Activated naive CD4-positive, alpha-beta T cell (primary cell): ENCODE results near the gene BIN1.

Experiments used
- DNase-seq, 4 experiments: peaks; one replicate each; lab custom pipeline; 2025; lab: John Stamatoyannopoulos, UW

Gene BIN1

DNA sequence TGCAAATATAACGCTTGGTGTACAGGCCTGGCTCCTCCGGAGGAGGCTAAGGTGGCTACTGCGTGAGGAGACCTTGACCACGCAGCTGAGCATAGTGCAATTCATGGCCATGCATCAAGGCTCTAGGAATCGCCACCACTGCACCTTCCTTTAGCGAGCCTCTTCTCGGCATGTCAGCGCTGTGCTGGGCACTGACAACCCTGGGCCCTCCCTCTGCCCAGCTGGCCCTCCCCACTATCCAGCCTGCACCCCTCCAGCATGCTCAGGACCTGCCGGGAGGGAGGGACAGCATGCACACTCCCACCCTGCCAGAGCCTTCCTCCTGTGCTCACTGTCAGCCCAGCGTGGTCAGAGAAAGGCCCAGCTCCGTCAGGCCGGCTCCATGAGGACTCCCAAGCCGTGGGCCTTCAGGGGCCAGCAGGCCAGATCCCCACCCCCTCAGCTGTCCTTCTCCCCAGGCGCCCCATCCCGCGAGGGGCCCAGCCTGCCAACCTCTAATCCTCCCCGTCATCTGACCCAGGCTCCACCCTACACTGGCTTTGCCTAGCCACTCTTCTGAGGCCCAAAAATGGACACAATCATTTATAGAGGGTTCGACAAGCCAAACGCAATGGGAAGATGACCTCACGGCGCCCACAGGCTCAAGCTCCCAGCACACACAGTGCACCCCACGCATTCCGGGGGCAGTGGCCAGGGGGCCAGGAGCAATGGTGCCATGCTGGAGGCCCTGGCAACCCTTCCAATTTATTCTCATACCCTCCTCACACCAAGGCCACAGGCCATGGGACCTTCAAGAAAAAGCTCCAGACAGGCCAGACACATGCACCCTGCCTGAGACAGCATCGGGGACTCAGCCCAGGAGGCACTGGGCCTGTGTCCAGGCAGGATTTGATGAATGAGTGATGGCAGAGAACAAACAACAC is 3.5 kb downstream of the BIN1 start:
- no peak for DNase-seq

DNA sequence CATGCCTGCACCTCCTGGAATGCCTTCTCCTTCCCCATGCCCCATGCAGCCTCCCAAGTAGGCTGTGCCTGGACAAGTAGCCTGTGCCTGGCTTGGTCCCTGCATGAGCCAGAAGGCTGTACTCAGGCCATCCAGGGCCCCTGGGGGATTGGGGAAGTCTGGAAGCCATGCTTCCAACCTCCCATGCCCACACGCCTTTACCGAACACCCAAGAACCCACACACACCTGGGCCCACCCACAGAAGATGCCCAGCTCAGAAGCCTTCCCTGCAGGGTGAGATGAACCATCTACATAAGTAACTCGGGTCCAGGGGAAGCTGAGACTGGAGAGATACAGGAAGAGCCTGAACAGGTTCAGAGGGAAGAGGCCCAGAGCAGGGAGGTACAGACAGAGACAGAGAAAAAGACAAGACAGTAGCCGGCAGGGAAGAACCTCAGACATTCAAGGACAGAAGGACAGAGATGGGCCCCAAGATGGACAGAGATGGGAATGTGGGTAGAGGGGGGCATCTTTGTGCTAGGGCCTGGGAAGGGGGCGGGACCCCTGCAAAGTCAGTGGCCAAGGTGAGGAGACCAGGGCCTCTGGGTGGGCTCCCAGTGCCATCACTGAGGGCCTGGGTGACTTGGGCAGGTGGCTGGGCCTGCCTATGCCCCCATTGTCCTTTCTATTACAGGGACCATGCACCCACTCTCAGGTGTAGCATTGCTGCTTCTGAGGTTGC is 4.3 kb downstream of the BIN1 start:
- no peak for DNase-seq

DNA sequence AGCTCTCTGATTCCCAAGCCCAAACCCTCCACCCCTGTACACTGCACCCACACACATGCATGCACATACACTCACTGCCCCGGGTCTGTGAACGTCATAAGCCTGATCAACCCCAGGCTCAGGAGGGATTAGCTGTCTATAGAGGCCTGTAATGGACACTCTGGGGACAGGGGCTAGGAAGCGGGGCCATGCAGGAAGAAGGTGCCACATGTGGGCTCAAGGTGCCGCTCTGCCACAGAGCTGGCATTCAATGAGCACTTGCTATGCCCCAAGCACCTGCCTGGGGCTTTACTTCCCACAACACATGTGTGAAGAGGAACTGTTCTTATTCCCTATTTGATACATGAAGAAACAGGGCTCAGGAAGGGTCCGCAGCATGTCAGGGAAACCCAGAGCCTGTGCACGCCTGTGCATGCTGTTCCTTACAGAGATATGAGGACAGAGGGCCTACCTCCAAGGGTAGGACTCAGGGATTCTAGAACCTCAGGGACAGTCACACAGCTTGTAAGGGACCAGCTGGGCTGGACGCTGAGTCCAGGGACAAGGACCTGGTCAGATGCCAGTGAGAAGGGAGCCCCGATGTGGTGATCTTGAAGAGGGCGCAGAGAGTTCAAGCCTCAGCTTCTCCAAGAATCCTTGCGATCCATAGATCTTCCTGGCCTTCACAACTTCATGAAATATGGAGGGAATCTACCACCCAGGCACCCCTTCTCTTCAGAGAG is 5.0 kb downstream of the BIN1 start:
- no peak for DNase-seq

DNA sequence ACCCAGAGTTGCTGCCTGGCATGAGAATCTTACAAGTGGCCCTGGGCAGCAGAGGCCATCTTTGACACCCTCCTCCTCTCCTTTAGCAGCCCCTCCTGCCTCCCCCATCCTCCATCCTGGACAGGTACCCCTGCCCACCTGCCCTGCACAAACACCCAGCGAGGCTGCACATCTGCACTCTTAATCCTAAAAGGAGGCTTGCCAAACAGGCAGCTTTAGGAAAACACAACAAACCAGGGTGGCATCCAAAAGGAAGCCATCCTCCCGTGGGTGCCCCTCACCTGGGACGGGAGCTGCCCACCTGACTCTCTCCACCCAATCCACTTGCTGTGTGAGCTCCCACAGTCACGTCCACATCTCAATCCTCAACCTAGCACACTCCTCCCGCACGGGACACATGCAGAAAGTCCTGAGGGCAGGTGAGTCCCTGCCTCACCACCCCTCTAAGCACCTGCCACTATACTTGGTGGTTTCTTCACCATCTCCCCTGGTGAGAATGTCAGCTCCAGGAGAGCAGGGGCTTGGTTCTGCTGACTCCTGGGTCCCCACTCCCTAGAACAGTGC is 5.8 kb downstream of the BIN1 start:
- no peak for DNase-seq

DNA sequence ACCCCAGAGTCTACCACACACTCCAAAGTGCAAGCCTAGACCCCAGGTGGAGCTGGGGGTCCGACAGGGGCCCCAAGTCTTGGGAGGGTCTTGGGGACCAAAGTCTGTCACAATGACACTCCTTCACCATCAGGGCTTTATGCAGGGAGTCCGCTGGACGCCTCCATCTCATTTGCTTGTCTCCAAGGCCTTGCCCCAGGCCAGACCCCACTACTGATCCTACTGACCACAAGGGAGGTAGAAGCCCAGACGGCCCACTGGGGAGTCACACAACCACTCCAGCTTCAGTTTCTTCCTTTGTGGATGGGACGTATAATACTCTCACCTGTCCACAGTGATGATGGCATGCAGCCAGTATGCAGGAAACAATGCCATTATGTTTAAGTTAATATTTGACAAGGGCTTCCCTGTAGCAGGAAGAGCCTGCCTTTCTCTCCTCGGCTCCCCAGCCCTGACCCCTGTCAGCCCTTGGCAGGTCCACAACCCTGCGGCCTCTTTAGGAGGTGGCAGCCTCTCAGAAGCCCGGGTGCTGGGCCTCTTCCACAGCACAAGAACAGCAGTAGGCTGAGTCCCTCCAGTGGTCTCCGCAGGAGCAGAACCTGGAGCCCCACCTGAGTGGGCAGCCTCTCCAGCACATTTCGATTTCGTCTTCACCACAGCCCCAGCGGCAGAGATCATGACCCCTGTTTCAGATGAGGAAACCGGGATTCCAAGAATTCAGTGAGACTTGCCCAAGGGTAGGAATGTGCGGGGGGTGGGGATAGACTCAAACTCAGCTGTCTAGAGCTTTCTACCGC is 6.5 kb downstream of the BIN1 start:
- DNase-seq, result no peak

DNA sequence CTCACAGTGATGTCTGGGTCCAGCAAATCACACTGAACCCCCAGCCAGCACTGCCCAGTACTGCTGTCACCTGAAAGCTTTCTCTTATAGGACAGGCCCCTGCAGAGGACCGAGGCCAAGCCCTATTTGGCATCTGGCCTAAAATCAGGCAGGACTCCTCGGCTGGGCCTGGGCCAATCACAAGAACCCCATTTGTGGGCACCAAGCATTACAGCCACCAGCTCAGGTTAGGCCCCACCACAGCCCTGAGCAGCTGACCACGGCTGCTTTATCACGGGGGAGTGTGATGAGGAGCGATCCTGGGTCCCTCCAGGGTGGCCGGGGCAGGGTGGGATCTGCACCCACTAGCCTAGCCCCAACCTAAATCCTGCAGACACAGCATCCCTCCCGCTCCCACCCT is 8.2 kb downstream of the BIN1 start:
- no peak for DNase-seq

DNA sequence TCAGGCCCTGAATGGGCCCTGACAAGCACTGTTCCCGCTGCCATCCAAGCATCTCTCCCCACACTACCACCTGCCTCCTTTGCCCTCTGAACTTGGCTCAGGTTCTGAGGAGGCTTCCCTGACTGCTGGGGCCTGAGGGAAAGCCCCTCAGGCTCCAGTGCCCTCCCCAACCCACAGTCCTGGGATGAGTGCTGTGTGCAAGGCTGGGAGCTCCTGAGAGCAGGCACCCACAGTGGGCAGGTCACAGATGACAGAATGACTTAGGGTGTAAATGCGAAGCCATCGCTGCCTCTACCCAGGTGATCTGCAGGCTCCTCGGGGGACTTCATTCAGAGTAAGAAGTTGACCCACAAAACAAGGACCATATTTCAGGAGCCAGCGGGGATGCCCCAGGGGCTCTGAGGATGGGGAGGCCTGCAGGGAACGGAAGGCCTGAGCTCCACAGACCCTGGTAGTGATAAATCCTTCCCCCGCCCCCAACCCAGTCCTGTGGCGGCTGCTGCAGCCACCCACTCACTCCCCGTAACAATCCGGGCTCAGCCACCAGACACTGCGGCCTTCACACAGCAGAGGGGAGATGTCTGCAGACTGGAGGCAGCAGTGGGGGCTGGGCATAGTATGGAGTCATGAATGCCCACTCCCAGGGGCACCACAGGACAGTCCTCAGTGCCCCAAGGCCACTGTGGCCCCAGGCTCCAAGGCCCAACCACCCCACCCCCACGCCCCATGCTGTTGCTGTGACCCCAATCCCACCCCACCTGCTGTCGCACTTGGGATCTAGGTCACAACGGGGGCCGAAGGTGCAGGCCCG is 8.9 kb downstream of the BIN1 start:
- no peak for DNase-seq

DNA sequence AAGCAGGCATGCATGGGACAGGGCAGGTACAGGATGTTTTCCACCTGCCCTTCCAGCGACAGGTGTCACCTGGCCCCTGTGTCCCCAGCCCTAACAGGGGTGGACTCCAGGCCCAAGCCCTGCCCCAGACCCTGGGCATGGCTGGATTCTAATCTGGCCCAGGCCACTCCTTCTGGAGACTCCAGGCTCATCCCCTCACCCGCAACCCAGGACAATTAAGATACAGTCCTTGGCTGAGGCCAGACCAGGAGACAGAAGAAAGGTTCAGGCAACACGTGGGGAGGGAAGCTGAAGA is 9.5 kb downstream of the BIN1 start:
- no peak for DNase-seq

DNA sequence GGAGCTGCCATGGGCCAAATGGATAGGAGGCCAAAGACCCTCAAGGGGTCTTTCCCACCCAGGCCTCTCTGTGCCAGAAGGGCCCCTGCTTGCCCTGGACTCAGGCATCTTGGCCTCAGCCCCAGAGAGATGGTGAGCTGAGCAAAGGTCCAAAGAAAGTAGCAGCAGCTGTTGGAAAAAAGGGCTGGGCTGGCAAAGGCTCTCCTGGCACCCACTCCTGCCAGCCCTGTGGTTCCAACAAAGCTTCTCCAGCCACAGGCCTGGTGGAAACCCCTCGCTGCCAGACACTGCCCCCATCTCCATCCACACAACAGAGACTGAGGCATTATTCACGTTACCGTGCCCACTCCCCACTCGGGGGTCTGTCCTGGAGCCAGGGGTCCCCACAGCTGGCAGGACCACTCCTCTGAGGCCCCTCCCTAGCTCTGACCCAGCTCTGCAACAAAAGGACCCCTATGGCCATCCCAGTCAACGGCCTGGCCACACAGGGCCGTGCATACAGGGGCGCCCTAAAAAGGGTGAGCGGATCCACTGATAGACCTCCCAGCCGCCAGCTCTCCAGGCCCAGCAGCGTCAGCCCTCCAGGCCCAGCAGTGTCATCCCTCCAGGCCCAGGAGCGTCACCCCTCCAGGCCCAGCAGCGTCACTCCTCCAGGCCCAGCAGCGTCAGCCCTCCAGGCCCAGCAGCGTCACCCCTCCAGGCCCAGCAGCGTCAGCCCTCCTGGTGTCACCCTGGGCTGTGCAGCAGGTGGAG is 10.1 kb downstream of the BIN1 start:
- no peak for DNase-seq

DNA sequence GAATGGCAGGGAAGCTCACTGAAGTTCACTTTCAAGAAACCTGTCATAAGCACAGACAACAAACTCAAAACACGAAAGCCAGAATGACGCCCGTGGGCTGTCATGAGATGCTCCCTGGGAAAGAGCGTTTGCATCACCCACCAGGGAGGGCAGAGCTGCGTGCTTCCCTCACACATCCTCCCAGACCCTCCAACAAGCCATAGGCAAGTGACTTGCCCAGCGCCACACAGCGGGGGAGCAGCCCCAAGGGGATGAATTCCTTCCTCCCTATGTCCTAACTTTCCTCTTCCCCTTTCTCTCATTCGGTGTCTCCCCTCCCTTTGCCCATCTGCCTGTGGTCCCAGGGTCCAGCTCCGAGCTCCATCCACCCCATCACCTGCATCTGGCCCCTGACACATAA is 10.7 kb downstream of the BIN1 start:
- no peak for DNase-seq

DNA sequence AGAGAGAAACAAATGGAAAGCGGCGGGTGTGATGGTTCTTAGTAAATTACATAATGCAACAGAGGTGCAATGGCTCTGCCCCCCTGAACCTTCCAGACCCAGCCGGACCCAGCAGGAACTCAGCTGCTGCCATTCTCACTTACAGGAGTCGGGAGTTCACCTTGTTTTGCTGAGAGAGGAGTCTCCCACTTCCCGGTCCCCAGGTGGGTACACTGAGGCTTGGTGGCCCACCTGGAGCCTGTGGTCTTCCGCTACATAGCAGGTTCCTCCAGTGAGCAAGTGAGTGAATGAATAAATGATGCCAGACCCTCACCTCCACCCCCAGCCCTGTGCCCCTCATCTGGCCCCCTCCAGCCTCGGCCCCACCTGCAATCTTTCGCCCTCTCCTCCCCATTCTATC is 11.2 kb downstream of the BIN1 start:
- DNase-seq, result no peak

DNA sequence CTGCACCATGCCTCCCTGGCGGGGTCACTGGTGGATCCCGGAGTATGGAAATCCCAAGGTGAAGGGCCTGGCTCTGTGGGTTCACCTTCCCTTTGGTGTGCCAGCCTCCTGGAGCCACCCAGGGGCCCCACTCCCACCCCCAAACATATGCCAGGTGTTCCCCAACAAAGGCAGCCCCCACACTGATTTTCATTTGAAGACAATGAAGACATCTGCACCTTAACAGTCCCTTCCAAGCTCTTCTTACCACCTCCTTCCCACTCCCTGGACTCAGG is 11.7 kb downstream of the BIN1 start:
- DNase-seq, result no peak

DNA sequence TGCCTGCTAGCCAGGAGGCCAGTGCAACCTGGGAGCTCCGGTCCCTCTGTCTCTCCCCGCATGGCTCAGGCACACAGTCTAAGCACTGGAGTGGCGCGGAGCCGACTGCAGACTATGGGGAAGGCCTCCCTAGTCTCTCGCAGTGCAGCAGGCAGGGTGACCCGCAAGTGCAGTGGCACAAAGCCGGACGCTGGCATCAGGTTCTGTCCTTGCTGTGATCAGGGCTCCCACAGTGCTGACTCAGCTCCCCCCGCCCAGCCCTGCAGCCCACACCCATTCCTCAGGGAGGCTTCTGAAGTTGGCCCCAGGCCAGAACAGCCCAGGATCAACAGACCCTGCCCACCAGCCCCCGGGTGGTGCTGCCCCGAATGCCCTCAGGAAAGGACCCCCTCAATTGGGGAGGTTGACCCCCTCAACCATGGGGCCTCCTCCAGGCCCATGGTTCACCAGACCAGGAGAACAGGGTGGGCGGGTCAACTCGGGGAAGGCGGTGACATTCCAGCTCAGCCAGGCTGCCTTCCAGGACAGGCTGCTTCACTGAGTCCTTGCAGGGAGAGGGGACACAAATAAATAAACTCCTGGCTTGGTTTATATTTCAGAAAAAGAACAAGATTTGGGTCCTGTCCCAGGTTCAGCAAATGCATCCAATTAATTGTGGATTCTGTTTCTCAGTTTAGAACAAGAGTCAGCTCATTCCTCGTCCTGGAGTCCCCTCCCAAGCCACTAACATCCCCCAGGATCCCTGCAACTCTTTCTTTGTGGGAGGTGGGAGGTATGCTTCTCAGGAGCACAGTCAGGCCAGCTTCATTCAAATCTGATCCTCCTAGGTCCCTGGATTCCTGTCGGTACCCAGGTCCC is 12.2 kb downstream of the BIN1 start:
- no peak for DNase-seq

DNA sequence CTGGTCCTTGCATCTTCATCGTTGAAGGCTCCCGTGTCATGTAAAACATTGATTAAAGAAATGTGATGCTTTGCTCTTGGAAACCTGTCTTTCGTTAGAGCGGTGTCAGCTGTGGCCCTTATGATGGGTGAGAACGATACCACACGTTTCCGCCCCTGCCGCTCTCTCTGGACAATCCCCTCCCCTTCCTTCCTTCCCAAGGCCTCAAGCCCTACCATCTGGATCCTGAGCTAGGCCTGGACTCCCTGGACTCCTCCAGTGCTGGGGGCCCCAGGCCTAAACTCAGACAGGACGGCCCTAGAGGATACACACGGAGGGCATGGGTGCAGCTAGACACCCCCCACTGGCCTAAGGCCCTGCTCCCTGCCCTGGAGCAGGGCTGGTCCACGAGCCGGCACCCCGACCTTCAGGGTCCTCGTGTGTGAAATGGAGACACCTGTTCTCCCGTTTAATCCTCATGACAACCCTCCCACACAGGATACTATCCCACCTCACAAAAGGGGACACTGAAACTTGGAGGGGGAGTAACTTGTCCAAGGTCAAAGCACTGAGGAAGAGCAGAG is 13.2 kb downstream of the BIN1 start:
- no peak for DNase-seq

DNA sequence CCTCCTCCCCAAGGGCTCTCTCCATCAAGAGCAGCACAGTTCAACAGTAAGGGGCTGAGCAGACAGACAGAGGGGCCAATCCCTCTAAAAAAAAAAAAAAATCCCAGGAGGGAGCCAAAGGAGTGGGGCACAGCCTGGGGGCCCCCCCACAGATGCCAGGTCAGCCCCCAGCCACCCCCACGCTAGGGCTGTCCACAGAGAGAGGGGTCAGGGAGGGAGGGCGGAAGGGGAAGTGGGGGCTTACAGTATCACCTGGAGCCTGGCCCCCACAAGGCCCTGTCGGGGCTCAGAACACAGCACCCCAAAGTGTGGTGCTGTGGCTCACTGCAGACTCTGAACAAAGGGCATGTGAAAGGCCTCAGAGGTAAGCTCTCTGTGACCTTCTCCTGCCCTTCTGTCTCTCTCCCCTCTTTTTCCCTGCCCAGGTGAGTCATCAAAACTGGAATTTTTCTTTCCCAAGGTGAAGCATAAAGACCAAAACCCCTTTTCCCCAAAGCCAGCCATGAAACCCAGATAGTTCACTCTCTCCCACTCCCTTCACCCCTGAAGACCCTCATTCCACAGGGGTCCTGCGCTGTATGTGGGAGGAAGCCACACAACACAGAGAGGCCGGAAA is 13.9 kb downstream of the BIN1 start:
- DNase-seq, result no peak

DNA sequence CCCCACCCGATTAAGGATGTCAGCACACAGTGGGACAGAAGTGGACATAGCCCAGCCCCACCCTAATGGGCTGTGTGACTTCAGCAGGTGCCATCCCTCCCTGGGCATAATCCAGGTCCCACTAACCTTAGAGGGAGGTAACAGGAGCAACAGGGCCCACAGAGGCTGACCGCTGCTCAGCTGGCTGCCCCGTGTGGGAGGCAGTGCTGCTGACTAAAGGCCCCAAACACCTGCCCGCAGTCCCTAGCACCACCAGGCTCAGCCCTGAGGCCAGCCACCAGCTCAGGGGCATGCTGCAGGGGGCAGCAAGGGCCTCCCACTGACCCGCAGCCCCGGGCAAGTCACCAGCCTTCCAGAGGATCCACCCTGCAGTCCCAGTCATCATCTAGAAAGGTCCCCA is 14.6 kb downstream of the BIN1 start:
- DNase-seq, result no peak

DNA sequence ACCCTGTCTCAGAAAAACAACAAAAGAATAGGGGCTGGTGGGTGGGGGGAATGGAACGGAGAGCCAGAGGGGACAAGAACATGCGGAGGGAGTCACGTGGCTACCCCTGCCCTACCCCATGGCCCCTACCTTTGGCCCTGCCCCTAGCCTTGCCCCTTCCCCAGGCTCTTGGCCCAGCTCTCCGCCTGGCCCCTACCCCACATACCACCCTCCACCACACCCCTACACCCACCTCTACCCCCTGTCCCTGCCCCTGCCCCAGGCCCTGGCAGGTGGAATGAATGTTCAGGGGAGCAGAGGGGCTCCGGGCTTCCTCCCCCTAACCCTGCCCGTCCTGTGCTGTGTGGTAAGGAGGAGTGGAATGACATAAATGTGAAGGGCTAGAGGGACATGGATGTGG is 15.1 kb downstream of the BIN1 start:
- no peak for DNase-seq

DNA sequence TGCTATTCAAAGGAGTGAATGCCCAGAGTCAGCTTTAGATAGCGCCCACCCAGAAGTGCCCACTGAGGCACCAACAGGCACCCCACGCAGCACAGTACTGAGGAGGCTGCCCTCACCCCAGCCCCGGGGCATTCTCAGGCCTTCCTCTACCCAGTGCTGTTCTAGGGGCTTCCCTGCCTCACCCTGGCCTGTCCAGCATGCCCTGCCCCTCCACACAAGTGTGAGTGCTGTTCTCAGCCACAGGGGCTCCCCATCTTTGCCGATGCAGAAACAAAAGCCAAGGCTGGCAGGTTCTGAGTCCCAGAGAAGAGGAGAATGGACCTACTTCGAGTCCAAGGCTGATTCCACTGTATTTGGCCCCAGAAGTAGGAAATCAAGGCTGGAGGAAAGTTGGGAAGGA is 15.8 kb downstream of the BIN1 start:
- no peak for DNase-seq
